PC-9 (cell line): Measurements from ENCODE around the gene ARID5B.

Experiments
- CTCF ChIP-seq: fragments of 200-600 bp; sonication (generic); conservative IDR thresholded peaks from 2 replicates; pipeline ENCODE4 v1.6.1; 2017; ENCODE audit warnings: mixed run types, antibody characterized with exemption, mild to moderate bottlenecking, moderate library complexity
- EZH2 ChIP-seq: fragments of 200-600 bp; sonication (generic); IDR thresholded peaks from 2 replicates; pipeline ENCODE4 v1.8.0; 2017; ENCODE audit warnings: antibody characterized with exemption, low read depth

GRCh38 chr10:61866700-61867368 is 34.7 kb upstream of the ARID5B start:
- TF ChIP-seq CTCF (no peak), EZH2 (no peak)
